Measurements from ENCODE around the gene DAPK1.

DNA sequence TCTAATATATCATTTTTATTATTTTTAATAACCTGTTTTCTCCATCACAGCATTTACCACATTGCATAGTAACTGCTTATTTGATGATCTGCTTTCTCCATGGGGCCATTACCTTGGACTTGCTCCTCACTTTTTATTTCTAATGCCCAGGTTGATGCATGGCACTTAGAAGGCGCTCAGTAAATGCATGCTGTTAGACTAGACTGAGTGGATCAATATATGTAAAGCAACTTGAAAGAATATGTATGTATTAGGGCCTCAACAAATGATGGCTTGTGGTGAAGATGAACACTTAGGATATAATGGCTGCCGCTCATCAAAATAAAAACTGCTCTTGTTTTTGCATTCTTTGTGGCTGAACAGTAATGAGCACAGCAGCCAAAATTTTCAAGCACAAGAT is 5.8 kb downstream of the DAPK1 start:
- TF ChIP-seq, protein P1, sequence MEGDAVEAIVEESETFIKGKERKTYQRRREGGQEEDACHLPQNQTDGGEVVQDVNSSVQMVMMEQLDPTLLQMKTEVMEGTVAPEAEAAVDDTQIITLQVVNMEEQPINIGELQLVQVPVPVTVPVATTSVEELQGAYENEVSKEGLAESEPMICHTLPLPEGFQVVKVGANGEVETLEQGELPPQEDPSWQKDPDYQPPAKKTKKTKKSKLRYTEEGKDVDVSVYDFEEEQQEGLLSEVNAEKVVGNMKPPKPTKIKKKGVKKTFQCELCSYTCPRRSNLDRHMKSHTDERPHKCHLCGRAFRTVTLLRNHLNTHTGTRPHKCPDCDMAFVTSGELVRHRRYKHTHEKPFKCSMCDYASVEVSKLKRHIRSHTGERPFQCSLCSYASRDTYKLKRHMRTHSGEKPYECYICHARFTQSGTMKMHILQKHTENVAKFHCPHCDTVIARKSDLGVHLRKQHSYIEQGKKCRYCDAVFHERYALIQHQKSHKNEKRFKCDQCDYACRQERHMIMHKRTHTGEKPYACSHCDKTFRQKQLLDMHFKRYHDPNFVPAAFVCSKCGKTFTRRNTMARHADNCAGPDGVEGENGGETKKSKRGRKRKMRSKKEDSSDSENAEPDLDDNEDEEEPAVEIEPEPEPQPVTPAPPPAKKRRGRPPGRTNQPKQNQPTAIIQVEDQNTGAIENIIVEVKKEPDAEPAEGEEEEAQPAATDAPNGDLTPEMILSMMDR (IDR thresholded peaks at IDR 0.05; ENCODE audit: low read length) = no peak
- TF ChIP-seq EZH2 (optimal IDR thresholded peaks at IDR 0.05; ENCODE audit: low read depth, low read length) (no peak), EZH2phosphoT487 (IDR thresholded peaks at IDR 0.05; ENCODE audit: low read length) (no peak)
